ENCODE data around the gene AMMECR1L. TPM values are rescaled to one million over a fixed set of nuclear protein-coding genes. Genes with fewer than 3 reads are reported as not detected.

Gene AMMECR1L
- total RNA-seq, 1 experiment from 2014 or later: 26.0 TPM

DNA sequence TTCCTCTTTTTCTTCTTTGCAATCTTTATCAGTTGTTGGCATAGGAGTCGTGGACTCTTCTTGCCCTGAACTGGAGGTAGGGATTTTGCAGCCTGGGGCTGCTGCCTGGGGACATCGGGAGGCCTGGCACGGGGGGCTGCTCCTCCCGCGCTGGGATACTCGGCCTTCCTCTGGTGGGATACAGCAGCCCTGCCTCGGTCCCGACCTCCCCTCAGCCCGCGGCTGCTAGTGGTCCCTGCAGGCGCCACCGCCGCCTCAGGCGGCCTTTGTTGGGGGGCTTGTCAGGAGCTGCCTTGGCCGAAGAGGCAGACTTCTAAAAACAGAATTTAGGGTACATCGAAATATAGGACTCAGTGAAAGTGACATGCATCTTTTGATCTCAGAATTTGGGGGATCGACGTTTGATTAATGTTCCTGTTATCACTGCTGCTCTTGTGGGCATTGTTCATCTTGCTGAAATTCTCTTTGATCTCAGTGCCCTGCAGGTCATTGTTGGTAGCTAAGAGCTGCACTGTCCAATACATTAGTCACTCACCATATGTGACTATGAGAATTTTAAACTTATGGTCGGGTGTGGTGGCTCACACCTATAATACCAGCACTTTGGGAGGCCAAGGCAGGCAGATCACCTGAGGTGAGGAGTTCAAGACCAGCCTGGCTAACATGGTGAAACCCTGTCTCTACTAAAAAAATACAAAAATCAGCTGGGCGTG lies 44.1 kb downstream of the AMMECR1L start:
- Histone ChIP-seq H3K4me1 (ENCODE audit: insufficient read depth, low read length, poor library complexity, severe bottlenecking) (no peaks in the 10 kb centered on the region), H3K36me3 (ENCODE audit: insufficient read depth, low read length, poor library complexity, severe bottlenecking) (peaks cover 15% of the 10 kb centered on the region), H3K27me3 (replicated peaks; ENCODE audit: insufficient read depth, low read depth, low read length, poor library complexity) (no peaks in the 10 kb centered on the region), H3K9me3 (ENCODE audit: low read depth, low read length, poor library complexity, severe bottlenecking) (no peaks in the 10 kb centered on the region), H3K4me3 (ENCODE audit: low read depth, low read length, poor library complexity, severe bottlenecking) (no peak overlapping the region), H3K27ac (ENCODE audit: low read depth, low read length, poor library complexity, severe bottlenecking) (no peak overlapping the region)
- intact Hi-C loops (cut with micrococcal nuclease; ENCODE audit: unreplicated experiment): no loop called here
- no peak for DNase-seq (ENCODE audit: low spot score)
- CTCF ChIA-PET: no interaction called here
- no TSS peak for BruUV-seq (replicated peaks)
- TF ChIP-seq EZH2 (IDR thresholded peaks at IDR 0.05; ENCODE audit: borderline replicate concordance, low read depth, low read length, poor library complexity, severe bottlenecking): no peak
- no peak for TF ChIP-seq CTCF (conservative IDR thresholded peaks at IDR 0.05; ENCODE audit: low read depth, low read length)
- POLR2A ChIA-PET (ENCODE audit: low non-redundant PET): interaction anchor here (0.7 kb wide), 1 partner anchor 250 kb away, joined by 3 read pairs; no protein-coding TSS in a partner anchor

- peaks cover 9% of the 10 kb centered on the region for H3K36me3 ChIP-seq (ENCODE audit: insufficient read depth, low read length, poor library complexity, severe bottlenecking)
- no peaks in the 10 kb centered on the region for H3K9me3 ChIP-seq (ENCODE audit: low read depth, low read length, poor library complexity, severe bottlenecking)
- no peak overlapping the region for H3K4me3 ChIP-seq (ENCODE audit: low read depth, low read length, poor library complexity, severe bottlenecking)
- no peak for DNase-seq (ENCODE audit: low spot score)
- intact Hi-C loops (cut with micrococcal nuclease; ENCODE audit: unreplicated experiment): no loop called here
- H3K27me3 ChIP-seq (replicated peaks; ENCODE audit: insufficient read depth, low read depth, low read length, poor library complexity): no peaks in the 10 kb centered on the region
- ChIA-PET CTCF (no interaction called here), POLR2A (ENCODE audit: low non-redundant PET) (no interaction called here)
- TF ChIP-seq CTCF (conservative IDR thresholded peaks at IDR 0.05; ENCODE audit: low read depth, low read length) (no peak), EZH2 (IDR thresholded peaks at IDR 0.05; ENCODE audit: borderline replicate concordance, low read depth, low read length, poor library complexity, severe bottlenecking) (no peak)
- no peak overlapping the region for H3K27ac ChIP-seq (ENCODE audit: low read depth, low read length, poor library complexity, severe bottlenecking)
- H3K4me1 ChIP-seq (ENCODE audit: insufficient read depth, low read length, poor library complexity, severe bottlenecking): no peaks in the 10 kb centered on the region
- no TSS peak for BruUV-seq (replicated peaks)
Observed at GRCh38 chr2:127840893-127841292, 44.9 kb downstream of the AMMECR1L start.

DNA sequence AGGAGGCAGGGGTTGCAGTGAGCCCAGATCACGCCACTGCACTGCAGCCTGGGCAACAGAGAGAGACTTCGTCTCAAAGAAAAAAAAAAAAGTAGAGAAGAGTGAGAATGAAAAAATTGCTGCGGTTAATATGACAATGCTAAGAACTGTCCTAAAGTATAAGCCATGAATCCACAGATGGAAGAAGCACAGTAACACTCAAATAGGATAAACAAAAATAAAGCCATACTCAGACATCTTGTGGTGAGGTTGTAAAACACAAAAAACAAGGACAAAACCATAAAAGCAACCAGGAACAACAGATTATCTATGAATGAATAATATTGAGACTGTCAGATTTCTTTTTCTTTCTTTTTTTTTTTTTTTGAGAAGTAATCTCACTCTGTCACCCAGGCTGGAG lies 50.8 kb downstream of the AMMECR1L start:
- intact Hi-C loops (cut with micrococcal nuclease; ENCODE audit: unreplicated experiment): no loop called here
- TF ChIP-seq CTCF (conservative IDR thresholded peaks at IDR 0.05; ENCODE audit: low read depth, low read length) (no peak), EZH2 (IDR thresholded peaks at IDR 0.05; ENCODE audit: borderline replicate concordance, low read depth, low read length, poor library complexity, severe bottlenecking) (no peak)
- CTCF ChIA-PET: no interaction called here
- no TSS peak for BruUV-seq (replicated peaks)
- Histone ChIP-seq H3K4me1 (ENCODE audit: insufficient read depth, low read length, poor library complexity, severe bottlenecking) (no peaks in the 10 kb centered on the region), H3K4me3 (ENCODE audit: low read depth, low read length, poor library complexity, severe bottlenecking) (no peak overlapping the region), H3K27ac (ENCODE audit: low read depth, low read length, poor library complexity, severe bottlenecking) (no peak overlapping the region), H3K27me3 (replicated peaks; ENCODE audit: insufficient read depth, low read depth, low read length, poor library complexity) (no peaks in the 10 kb centered on the region), H3K9me3 (ENCODE audit: low read depth, low read length, poor library complexity, severe bottlenecking) (no peaks in the 10 kb centered on the region), H3K36me3 (ENCODE audit: insufficient read depth, low read length, poor library complexity, severe bottlenecking) (no peaks in the 10 kb centered on the region)
- no peak for DNase-seq (ENCODE audit: low spot score)
- POLR2A ChIA-PET (ENCODE audit: low non-redundant PET): no interaction called here
